NCI-H345 treated with DMSO at 0.1 percent for 48 hours (cell line): ENCODE results near the gene WDR33.

Experiments used
- DNase-seq: peaks from one replicate; lab custom pipeline; 2025; ENCODE audit not compliant: unreplicated experiment; lab: John Stamatoyannopoulos, UW

Gene WDR33

GRCh38 chr2:127674241-127675209 is 136.4 kb downstream of the WDR33 start:
- DNase-seq = no peak

GRCh38 chr2:127673291-127674069 is 137.5 kb downstream of the WDR33 start:
- no peak for DNase-seq

- no peak for DNase-seq
Measured at GRCh38 chr2:127672341-127673224, 138.4 kb downstream of the WDR33 start.

DNA sequence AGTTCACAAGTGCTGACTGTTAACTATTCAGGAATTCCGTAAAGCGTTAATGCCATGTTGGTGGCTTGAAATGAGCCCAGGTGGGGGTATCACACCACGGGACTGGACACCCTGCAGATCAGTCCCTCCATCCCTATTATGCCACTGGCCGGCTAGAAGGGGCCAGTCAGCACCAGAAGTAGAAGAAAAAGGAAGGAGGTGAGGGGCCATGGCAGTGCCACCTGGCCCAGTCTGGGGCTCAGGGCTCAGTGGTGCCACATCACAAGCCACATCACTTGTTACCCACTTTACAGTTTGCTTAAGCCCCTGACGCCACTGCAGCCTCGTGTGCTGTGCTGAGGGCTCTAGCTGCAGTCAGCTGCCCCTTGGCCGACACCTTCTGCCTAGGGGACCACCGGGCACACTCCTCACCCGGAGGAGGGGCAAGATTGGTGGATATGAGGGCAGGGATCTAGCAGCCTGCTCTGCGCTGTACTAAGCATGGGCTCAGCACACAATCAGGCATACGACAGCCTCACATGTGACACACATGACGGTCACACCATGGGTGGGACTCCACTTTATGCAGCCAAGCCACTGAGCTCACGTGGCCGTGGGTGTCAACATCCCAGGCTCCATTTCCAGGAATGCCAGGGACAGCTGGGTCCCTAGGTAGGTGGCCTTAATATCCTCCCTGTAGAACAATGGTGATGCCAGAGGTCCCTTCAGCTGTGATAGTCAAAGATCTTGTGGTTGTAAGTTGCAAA is 139.2 kb downstream of the WDR33 start:
- no peak for DNase-seq

GRCh38 chr2:127670957-127671290 is 140.0 kb downstream of the WDR33 start:
- no peak for DNase-seq

DNA sequence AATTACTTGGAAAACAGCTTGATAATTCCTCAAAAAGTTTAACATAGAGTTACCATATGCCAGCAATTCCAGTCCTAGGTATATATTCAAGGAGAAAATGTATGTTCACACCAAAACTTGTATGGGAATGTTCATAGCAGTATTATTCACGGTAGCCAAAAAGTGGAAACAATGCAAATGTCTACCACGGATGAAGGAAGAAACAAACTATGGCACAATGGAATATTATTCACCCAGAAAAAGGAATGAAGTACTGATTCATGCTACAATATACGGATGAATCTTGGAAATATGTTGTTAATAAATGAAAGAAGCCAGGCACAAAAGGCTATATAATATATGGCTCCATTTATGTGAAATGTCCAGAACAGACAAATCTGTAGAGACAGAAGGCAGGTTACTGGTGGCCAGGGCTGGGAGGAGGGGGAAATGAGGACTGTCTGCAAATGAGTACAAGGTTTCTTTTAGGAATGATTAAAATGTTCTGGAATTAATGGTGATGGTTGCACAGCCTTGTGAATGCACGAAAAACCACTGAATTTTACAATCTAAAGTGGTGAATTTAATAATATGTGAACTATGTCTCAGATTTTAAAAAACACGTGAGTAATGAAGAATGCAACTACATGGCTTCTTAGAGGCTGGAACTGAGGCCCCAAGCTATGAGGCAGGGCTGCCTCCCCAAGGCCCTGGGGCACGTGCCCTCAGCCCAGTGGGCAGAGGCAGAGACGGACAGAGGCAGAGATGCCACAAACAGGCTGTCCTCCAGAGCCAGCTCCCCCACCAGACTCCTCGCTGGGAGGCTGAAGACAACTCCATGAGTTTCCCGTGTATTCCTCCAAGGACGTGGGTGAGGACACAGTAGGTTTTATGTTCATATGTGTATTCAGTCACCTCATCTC is 140.7 kb downstream of the WDR33 start:
- no peak for DNase-seq

DNA sequence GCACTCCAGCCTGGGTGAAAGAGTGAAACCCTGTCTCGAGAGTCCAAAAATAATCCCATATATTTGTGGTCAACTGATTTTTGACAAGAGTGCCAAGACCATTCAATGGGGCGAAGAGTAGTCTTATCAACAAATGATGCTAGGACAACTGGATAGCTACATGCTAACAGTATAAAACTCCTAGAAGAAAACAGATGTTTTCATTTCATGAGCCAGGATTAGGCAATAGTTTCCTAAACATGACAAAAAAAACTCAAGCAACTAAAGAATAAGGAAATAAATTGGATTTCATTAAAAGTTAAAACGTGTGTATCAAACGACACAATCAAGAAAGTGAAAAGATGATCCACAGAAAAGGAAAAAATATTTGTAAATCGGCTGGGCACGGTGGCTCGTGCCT is 141.9 kb downstream of the WDR33 start:
- no peak for DNase-seq

GRCh38 chr2:127665267-127665893 is 145.6 kb downstream of the WDR33 start:
- DNase-seq = no peak

GRCh38 chr2:127664895-127665225 is 146.1 kb downstream of the WDR33 start:
- no peak for DNase-seq

DNA sequence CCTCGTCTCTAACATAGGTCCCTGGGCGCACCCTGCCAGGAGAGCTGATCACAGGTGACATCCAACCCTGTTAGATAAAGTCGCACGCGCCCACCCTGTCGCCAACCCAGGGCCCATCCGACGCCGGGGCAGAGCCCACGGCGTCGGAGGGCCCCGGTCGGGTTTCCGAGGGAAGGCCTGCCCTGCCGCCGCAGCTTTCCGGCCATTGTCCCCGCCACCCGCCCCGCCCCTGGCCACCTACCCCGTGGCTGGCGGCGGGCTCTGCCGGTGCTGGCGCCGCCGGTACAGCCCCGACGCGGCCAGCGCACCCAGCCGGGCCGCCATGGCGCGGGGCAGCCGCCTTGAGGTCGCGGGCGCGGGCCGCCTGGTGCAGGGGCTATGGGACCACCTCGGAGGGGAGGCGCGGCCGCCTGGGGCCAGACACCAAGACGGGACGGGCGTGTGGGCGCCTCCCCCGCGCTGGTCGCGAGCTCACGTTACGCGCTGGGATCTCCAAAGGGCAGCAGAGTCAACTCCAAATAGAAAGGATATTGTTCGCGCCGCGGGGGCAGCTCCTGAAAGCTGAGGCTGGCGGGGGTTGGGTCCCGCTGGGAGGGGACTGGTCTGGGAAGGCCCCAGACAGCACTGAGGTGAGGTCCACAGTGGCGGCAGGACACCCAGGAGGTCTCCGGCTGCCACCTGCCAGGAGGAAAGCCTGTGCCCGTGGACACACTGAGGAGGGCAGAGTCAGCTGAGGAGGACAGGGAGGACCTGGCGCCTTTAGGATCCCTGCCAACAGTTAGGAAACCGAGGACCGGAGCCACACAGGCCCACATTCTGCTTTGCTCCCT is 146.7 kb downstream of the WDR33 start:
- no peak for DNase-seq

GRCh38 chr2:127663566-127664064 is 147.4 kb downstream of the WDR33 start:
- no peak for DNase-seq

DNA sequence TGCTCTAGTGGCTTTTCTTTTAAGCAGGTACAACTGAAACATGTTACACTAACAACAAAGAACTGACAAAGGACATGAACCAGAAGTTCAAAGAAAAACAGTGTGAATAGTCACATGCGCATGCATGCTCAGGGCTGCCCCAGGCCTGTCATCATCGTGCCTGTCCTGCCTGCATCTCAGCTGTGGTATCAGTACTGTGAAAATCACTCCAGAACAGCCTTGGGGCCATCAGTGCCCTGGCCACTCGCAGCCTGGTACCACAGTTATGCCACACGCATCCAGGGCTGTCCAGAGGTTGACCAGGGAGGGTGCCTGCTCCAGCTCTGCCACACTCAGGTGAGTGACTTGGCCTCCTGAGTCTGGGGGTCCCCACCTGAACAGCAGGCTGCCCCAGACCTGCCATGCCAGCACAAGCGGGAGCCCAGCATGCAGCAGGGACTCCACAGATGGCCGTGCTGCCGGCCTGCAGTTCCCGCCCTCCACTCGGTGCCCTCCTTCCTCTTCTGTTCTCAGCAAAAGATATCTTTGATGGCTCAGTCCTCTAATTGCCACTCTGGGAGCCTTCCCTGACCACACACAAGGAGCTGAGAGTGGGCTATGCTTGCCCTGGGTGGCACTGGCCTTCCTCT is 147.9 kb downstream of the WDR33 start:
- DNase-seq = no peak

GRCh38 chr2:127661949-127662510 is 148.9 kb downstream of the WDR33 start:
- DNase-seq = no peak

- DNase-seq = no peak
Measured at GRCh38 chr2:127661072-127661649, 149.8 kb downstream of the WDR33 start.

GRCh38 chr2:127660291-127660578 is 150.7 kb downstream of the WDR33 start:
- DNase-seq = no peak

DNA sequence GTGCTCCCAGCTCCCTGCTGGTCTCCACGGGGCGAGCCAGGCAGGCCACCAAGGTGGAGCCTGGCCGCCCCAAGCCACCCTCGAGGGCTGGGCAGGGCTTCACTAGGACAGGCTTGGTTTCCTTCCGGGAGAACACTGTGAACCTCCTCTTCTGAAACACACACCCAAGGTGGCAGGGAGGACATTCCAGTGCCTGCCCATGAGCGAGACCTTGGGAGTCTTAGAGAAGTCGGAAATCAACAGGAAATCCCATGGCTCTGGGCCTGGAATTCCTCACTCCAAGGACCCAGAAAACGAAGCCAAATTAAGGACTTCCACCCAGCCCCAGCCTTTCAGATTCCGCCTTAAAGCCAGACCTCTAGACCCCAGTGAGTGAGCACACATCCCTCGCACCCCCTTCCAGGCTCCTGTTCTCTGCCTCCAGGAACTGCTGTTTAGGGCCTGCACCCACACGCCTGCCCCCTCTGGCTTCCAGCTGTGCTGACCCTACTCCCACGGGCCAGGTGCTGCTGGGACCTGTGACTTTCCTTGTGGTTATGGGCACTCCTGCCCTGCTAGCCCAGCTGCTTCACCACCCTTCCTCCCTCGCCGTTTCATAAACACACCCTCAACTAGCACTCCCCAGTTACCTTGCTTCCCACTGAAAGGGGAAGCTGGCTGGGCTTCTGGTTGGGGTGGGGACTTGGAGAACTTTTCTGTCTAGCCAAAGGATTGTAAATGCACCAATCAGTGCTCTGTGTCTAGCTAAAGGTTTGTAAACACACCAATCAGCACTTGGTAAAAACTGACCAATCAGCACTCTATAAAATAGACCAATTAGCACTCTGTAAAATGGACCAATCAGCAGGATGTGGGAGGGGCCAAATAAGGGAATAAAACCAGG is 151.3 kb downstream of the WDR33 start:
- no peak for DNase-seq
